ENCODE results near the gene ARMS2. TPM values are rescaled to one million over a fixed set of nuclear protein-coding genes. Genes with fewer than 3 reads are reported as not detected.

ARMS2 gene
- total and polyA plus RNA-seq, 2 experiments from 2014 or later: not detected

GRCh38 chr10:122473116-122473515 lies 18.7 kb downstream of the ARMS2 start:
- Histone ChIP-seq H2AFZ (no peak overlapping the region), H3K27me3 (ENCODE audit: insufficient read depth) (no peaks in the 10 kb centered on the region), H3K4me2 (no peak overlapping the region), H3K36me3 (ENCODE audit: insufficient read depth) (no peaks in the 10 kb centered on the region), H3K9me2 (ENCODE audit: insufficient read depth) (no peaks in the 10 kb centered on the region), H3K79me2 (replicated peaks; ENCODE audit: insufficient read depth) (no peaks in the 10 kb centered on the region), H3K4me3 (no peak overlapping the region), H3F3A (replicated peaks; ENCODE audit: low read depth) (0 out of 2 replicates have a peak, but pooled peaks cover 4% of the 10 kb centered on the region), H3K4me1 (ENCODE audit: insufficient read depth) (peaks cover 36% of the 10 kb centered on the region), H3K27ac (ENCODE audit: low read depth) (no peak overlapping the region), H4K20me1 (replicated peaks; ENCODE audit: insufficient read depth) (no peaks in the 10 kb centered on the region; the same call in 1 of the 2 replicates)
- DNase-seq (ENCODE audit: low spot score) (no peak), ATAC-seq (no peak)
- Mint-ChIP-seq H3K36me3 (ENCODE audit: low read depth) (no peaks in the 10 kb centered on the region), H3K4me3 (no peak overlapping the region), H3K27me3 (ENCODE audit: insufficient read depth, low read depth, poor library complexity) (peaks cover 3% of the 10 kb centered on the region), H3K4me1 (peaks cover 42% of the 10 kb centered on the region), H3K9me3 (no peaks in the 10 kb centered on the region; the same call in 2 of the 3 replicates), H3K27ac (no peak overlapping the region)
- TF ChIP-seq CTCF (conservative IDR thresholded peaks at IDR 0.05; ENCODE audit: low read depth in 2 of 2) (no peak), POLR2AphosphoS5 (IDR thresholded peaks at IDR 0.05; ENCODE audit: low read depth) (no peak), ZNF331 (CRISPR knock-in tag; IDR thresholded peaks at IDR 0.05; ENCODE audit: low read depth) (no peak), NANOG (IDR thresholded peaks at IDR 0.05; ENCODE audit: borderline replicate concordance) (no peak), CREB1 (CRISPR knock-in tag; IDR thresholded peaks at IDR 0.05; ENCODE audit: low read depth) (no peak), ZNF114 (CRISPR knock-in tag; IDR thresholded peaks at IDR 0.05) (no peak), STAT1 (IDR thresholded peaks at IDR 0.05; ENCODE audit: unreplicated experiment) (no peak), EZH2phosphoT487 (IDR thresholded peaks at IDR 0.05; ENCODE audit: unreplicated experiment) (no peak), ZNF462 (CRISPR knock-in tag; IDR thresholded peaks at IDR 0.05) (no peak), EZH2 (IDR thresholded peaks at IDR 0.05; ENCODE audit: low read depth, unreplicated experiment) (no peak), JUNB (IDR thresholded peaks at IDR 0.05; ENCODE audit: unreplicated experiment) (no peak)
- TF ChIP-seq, protein P1, sequence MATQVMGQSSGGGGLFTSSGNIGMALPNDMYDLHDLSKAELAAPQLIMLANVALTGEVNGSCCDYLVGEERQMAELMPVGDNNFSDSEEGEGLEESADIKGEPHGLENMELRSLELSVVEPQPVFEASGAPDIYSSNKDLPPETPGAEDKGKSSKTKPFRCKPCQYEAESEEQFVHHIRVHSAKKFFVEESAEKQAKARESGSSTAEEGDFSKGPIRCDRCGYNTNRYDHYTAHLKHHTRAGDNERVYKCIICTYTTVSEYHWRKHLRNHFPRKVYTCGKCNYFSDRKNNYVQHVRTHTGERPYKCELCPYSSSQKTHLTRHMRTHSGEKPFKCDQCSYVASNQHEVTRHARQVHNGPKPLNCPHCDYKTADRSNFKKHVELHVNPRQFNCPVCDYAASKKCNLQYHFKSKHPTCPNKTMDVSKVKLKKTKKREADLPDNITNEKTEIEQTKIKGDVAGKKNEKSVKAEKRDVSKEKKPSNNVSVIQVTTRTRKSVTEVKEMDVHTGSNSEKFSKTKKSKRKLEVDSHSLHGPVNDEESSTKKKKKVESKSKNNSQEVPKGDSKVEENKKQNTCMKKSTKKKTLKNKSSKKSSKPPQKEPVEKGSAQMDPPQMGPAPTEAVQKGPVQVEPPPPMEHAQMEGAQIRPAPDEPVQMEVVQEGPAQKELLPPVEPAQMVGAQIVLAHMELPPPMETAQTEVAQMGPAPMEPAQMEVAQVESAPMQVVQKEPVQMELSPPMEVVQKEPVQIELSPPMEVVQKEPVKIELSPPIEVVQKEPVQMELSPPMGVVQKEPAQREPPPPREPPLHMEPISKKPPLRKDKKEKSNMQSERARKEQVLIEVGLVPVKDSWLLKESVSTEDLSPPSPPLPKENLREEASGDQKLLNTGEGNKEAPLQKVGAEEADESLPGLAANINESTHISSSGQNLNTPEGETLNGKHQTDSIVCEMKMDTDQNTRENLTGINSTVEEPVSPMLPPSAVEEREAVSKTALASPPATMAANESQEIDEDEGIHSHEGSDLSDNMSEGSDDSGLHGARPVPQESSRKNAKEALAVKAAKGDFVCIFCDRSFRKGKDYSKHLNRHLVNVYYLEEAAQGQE (IDR thresholded peaks at IDR 0.05; ENCODE audit: unreplicated experiment): no peak
- TF ChIP-seq, protein P2, sequence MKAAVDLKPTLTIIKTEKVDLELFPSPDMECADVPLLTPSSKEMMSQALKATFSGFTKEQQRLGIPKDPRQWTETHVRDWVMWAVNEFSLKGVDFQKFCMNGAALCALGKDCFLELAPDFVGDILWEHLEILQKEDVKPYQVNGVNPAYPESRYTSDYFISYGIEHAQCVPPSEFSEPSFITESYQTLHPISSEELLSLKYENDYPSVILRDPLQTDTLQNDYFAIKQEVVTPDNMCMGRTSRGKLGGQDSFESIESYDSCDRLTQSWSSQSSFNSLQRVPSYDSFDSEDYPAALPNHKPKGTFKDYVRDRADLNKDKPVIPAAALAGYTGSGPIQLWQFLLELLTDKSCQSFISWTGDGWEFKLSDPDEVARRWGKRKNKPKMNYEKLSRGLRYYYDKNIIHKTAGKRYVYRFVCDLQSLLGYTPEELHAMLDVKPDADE (IDR thresholded peaks at IDR 0.05): no peak

Data from GM23338 (cell line).